ENCODE data around the gene SAMD4A. TPM values are rescaled to one million over a fixed set of nuclear protein-coding genes. Genes with fewer than 3 reads are reported as not detected.
A peak's percentile ranks its signal among the peaks of the same experiment; 100 is the strongest.

The SAMD4A gene
- total RNA-seq, 2 experiments from 2014 or later = 3.6 to 3.9 TPM

DNA sequence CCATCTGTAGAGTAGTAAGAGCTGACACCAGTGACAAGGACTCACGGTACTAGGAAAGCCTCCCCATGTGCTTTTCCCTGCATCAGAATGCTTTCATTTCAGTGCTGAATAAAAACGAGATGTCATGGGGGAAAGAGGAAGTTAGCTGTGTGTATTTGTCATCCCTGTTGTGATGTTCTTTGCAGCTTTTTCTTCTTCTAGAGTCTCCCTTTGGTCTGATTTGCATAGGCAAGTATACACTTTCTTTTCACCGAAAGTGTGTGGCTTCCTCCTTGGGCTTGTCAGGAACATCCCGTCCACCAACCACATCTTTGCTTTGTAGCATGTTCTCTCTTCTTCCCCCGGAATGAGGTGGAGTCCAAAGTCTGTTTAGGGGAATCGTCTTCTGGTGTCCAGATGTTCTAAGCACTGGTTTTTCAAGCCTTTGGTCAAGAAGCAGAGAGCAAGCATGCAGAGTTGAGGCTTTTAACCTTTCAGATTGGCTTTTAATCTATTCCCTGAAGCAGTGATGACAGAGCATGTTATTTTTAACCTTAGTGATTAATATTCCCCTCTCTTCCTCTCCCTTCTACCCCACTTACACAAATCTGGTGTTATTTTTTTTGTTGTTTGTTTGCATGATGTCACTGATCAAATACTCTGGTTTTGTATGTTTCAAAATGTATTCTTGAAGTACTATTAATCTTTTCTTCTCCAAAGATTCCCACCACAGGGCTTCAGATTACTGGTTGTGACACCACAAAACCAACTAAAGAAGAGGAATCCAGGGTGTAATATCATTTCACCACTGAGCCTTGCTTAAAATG is 163.4 kb downstream of the SAMD4A start:
- POLR2A ChIA-PET = interaction anchor here (1.1 to 1.4 kb wide), 3 partner anchors 30 to 163 kb away, joined by 3 to 5 read pairs (median 4); partner anchors contain the start of gene SAMD4A
- Mint-ChIP-seq H3K4me3 (peak overlapping the region; percentile 65), H3K4me1 (ENCODE audit: low read depth) (peaks cover 64% of the 10 kb centered on the region), H3K9me3 (ENCODE audit: insufficient read depth) (no peaks in the 10 kb centered on the region), H3K27ac (peak overlapping the region; percentile 88), H3K27me3 (ENCODE audit: low read depth) (no peaks in the 10 kb centered on the region), H3K36me3 (ENCODE audit: low read depth) (no peaks in the 10 kb centered on the region)
- peak; percentile 83 for ATAC-seq
- peak; percentile 55 for DNase-seq
- CTCF ChIA-PET = interaction anchor here (1.0 to 11.2 kb wide), 7 partner anchors 10 to 165 kb away, joined by 3 to 133 read pairs (median 3); partner anchors contain the start of gene SAMD4A

DNA sequence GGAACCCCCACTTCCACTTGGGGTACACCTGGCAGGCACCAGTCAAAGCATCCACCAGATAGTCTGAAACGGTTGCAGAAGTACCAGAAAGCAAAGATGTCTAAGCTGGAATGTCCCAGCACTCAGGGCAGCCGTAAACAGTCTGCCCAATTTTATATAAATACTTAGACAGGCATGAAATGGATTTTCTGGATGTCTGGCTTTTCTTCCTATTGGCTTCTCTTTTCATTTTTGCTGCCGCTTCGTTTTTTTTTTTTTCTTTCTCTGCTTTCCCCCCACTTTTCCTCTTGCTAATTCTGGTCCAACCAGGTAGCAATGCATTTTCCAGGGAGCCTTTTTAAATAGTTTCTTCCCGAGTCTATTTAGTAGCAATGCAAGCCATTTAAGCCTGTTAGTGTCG is 168.0 kb downstream of the SAMD4A start:
- no peaks in the 10 kb centered on the region for H3K36me3 Mint-ChIP-seq (ENCODE audit: low read depth)
- no peaks in the 10 kb centered on the region for H3K27me3 Mint-ChIP-seq (ENCODE audit: low read depth)
- POLR2A ChIA-PET = no interaction called here
- ATAC-seq = no peak
- no peak overlapping the region for H3K4me3 Mint-ChIP-seq
- H3K9me3 Mint-ChIP-seq (ENCODE audit: insufficient read depth) = no peaks in the 10 kb centered on the region
- H3K4me1 Mint-ChIP-seq (ENCODE audit: low read depth) = peaks cover 86% of the 10 kb centered on the region
- CTCF ChIA-PET = interaction anchor here (1.0 to 3.7 kb wide), 5 partner anchors 9 to 169 kb away, joined by 3 to 17 read pairs (median 5); no protein-coding TSS in a partner anchor
- peak overlapping the region; percentile 23 for H3K27ac Mint-ChIP-seq
- no peak for DNase-seq

DNA sequence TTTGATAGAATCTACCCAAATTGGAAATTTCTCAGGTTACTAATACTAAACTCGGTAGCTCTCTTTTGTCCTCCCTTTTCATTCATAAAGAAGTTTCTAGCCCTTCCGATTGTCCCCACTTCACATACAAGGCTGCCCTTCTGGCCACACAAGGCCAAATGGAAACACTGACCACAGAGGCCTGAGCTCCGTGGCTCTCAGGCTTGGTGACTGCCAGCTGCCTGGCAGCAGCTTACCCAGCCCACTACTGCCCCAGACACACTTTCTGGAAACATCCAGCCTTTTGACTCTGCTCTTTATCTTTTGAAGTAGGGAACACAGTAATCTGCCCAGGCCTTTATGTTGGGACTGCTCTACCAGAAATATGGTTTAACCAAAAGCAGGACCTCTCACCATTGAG is 168.5 kb downstream of the SAMD4A start:
- Mint-ChIP-seq H3K36me3 (ENCODE audit: low read depth) (peaks cover under 1% of the 10 kb centered on the region), H3K4me3 (no peak overlapping the region), H3K4me1 (ENCODE audit: low read depth) (peaks cover 82% of the 10 kb centered on the region), H3K27me3 (ENCODE audit: low read depth) (no peaks in the 10 kb centered on the region), H3K27ac (no peak overlapping the region), H3K9me3 (ENCODE audit: insufficient read depth) (no peaks in the 10 kb centered on the region)
- POLR2A ChIA-PET = no interaction called here
- ATAC-seq = no peak
- CTCF ChIA-PET = interaction anchor here (1.0 to 3.7 kb wide), 5 partner anchors 9 to 169 kb away, joined by 3 to 17 read pairs (median 5); no protein-coding TSS in a partner anchor
- no peak for DNase-seq

- ChIA-PET CTCF (interaction anchor here (0.7 to 2.3 kb wide), 4 partner anchors 36 to 227 kb away, joined by 3 to 9 read pairs (median 4); partner anchors contain the start of genes CGRRF1 and SAMD4A), POLR2A (no interaction called here)
- H3K27me3 Mint-ChIP-seq (ENCODE audit: low read depth) = no peaks in the 10 kb centered on the region
- peaks cover 9% of the 10 kb centered on the region for H3K36me3 Mint-ChIP-seq (ENCODE audit: low read depth)
- no peak for DNase-seq
- peaks cover 85% of the 10 kb centered on the region for H3K4me1 Mint-ChIP-seq (ENCODE audit: low read depth)
- H3K9me3 Mint-ChIP-seq (ENCODE audit: insufficient read depth) = no peaks in the 10 kb centered on the region
- H3K4me3 Mint-ChIP-seq = peak overlapping the region; percentile 29
- ATAC-seq = peak; percentile 78
- H3K27ac Mint-ChIP-seq = peak overlapping the region; percentile 74
Observed at GRCh38 chr14:54737132-54737711, 170.3 kb downstream of the SAMD4A start.

DNA sequence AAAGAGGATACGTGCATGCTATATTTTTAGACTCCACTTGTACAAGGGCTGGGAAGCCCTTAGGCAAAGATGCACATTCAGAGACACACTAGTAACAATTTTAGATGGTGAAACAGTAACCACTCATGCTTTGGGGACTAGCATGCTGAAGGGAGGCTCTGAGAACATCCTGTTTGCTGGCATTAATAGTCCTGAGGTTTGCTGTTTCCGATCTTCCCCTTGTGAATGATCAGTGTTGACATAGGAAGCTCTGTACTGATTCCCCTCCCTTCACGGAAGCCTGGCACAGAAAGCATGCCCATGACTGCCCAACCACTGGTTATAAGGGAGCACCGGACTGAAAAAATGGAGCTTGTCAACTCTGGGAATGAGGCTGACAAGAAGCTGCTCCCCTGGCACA is 171.1 kb downstream of the SAMD4A start:
- peaks cover 9% of the 10 kb centered on the region for H3K36me3 Mint-ChIP-seq (ENCODE audit: low read depth)
- ChIA-PET POLR2A (no interaction called here), CTCF (interaction anchor here (0.7 to 2.3 kb wide), 4 partner anchors 35 to 228 kb away, joined by 3 to 9 read pairs (median 4); partner anchors contain the start of genes CGRRF1 and SAMD4A)
- no peaks in the 10 kb centered on the region for H3K27me3 Mint-ChIP-seq (ENCODE audit: low read depth)
- ATAC-seq = no peak
- no peaks in the 10 kb centered on the region for H3K9me3 Mint-ChIP-seq (ENCODE audit: insufficient read depth)
- peak overlapping the region; percentile 74 for H3K27ac Mint-ChIP-seq
- H3K4me3 Mint-ChIP-seq = peak overlapping the region; percentile 29
- no peak for DNase-seq
- H3K4me1 Mint-ChIP-seq (ENCODE audit: low read depth) = peaks cover 88% of the 10 kb centered on the region

GRCh38 chr14:54739514-54739913 is 172.6 kb downstream of the SAMD4A start:
- H3K36me3 Mint-ChIP-seq (ENCODE audit: low read depth) = peaks cover 9% of the 10 kb centered on the region
- ATAC-seq = no peak

GRCh38 chr14:54742492-54743350 is 175.8 kb downstream of the SAMD4A start:
- Mint-ChIP-seq H3K9me3 (ENCODE audit: insufficient read depth) (no peaks in the 10 kb centered on the region), H3K27ac (peak overlapping the region; percentile 84), H3K4me3 (peak overlapping the region; percentile 38), H3K4me1 (ENCODE audit: low read depth) (peaks cover 72% of the 10 kb centered on the region), H3K27me3 (ENCODE audit: low read depth) (peaks cover 3% of the 10 kb centered on the region), H3K36me3 (ENCODE audit: low read depth) (peaks cover 9% of the 10 kb centered on the region)
- POLR2A ChIA-PET = interaction anchor here (0.7 to 1.5 kb wide), 4 partner anchors 11 to 30 kb away, joined by 3 to 4 read pairs (median 3); no protein-coding TSS in a partner anchor
- DNase-seq (no peak), ATAC-seq (peak; percentile 70)
- CTCF ChIA-PET = interaction anchor here (0.9 to 3.2 kb wide), 8 partner anchors 8 to 178 kb away, joined by 3 to 29 read pairs (median 5); no protein-coding TSS in a partner anchor

More at GRCh38 chr14:54739514-54739913, 172.6 kb downstream of the SAMD4A start:
- no peak for DNase-seq
- no peak overlapping the region for H3K4me3 Mint-ChIP-seq
- ChIA-PET CTCF (interaction anchor here (0.8 to 2.6 kb wide), 2 partner anchors 9 to 34 kb away, joined by 3 to 11 read pairs; no protein-coding TSS in a partner anchor), POLR2A (no interaction called here)
- H3K27me3 Mint-ChIP-seq (ENCODE audit: low read depth) = no peaks in the 10 kb centered on the region
- no peak overlapping the region for H3K27ac Mint-ChIP-seq
- peaks cover 89% of the 10 kb centered on the region for H3K4me1 Mint-ChIP-seq (ENCODE audit: low read depth)
- H3K9me3 Mint-ChIP-seq (ENCODE audit: insufficient read depth) = no peaks in the 10 kb centered on the region

DNA sequence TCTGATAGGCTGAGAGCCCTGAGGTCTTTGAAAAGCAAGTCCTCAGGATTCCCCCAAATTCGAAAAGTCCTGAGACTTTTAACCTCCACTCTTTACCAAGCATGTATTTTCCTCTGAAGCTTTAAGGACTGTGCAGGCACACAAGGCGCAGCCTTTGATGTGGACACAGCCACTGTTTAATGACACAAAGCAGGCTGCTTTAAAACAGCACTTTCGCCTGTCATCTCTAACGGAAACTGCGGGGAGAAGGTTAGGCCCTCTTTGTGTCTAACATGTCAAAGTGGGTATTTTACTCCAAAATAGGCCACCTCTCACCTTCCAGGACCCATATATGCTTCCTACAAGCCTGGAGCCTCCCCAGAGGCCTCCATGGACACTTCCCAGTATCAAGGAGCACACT is 176.5 kb downstream of the SAMD4A start:
- CTCF ChIA-PET = interaction anchor here (1.0 to 3.2 kb wide), 6 partner anchors 9 to 179 kb away, joined by 3 to 29 read pairs (median 5); no protein-coding TSS in a partner anchor
- Mint-ChIP-seq H3K4me1 (ENCODE audit: low read depth) (peaks cover 66% of the 10 kb centered on the region), H3K27ac (peak overlapping the region; percentile 84), H3K9me3 (ENCODE audit: insufficient read depth) (no peaks in the 10 kb centered on the region), H3K4me3 (peak overlapping the region; percentile 9), H3K27me3 (ENCODE audit: low read depth) (peaks cover 3% of the 10 kb centered on the region), H3K36me3 (ENCODE audit: low read depth) (peaks cover 9% of the 10 kb centered on the region)
- DNase-seq (no peak), ATAC-seq (no peak)
- POLR2A ChIA-PET = interaction anchor here (1.0 kb wide), 1 partner anchor 13 kb away, joined by 3 read pairs; no protein-coding TSS in a partner anchor

- DNase-seq (no peak), ATAC-seq (no peak)
- Mint-ChIP-seq H3K4me1 (ENCODE audit: low read depth) (peaks cover 47% of the 10 kb centered on the region), H3K27me3 (ENCODE audit: low read depth) (peaks cover 3% of the 10 kb centered on the region), H3K27ac (no peak overlapping the region), H3K9me3 (ENCODE audit: insufficient read depth) (no peaks in the 10 kb centered on the region), H3K4me3 (no peak overlapping the region), H3K36me3 (ENCODE audit: low read depth) (peaks cover 4% of the 10 kb centered on the region)
- ChIA-PET CTCF (interaction anchor here (1.0 to 2.2 kb wide), 3 partner anchors 11 to 28 kb away, joined by 3 to 12 read pairs (median 4); no protein-coding TSS in a partner anchor), POLR2A (interaction anchor here (0.9 kb wide), 1 partner anchor 41 kb away, joined by 4 read pairs; no protein-coding TSS in a partner anchor)
Observed at GRCh38 chr14:54746019-54746418, 179.1 kb downstream of the SAMD4A start.

DNA sequence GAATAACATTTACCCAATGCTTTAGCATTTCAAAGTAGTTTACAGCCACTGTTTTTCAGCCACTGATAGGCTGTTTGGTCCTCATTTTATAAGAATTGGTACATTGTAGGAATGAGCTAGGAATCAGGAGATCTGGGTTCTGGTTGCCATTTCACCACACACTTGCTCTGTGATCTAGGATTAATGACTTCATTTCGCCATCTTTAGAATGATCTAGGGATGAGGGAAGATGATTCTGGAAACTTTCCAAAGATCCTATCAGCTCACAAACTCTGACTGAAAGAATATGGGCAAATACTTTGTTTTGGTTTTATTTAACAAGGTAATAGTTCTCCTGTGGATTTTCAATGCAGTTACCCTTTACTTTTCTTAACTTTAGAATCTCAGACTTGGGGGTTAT is 180.7 kb downstream of the SAMD4A start:
- ChIA-PET POLR2A (no interaction called here), CTCF (interaction anchor here (1.2 kb wide), 2 partner anchors 13 to 184 kb away, joined by 3 to 4 read pairs; no protein-coding TSS in a partner anchor)
- DNase-seq (no peak), ATAC-seq (no peak)
- no peak overlapping the region for H3K27ac Mint-ChIP-seq
- H3K4me3 Mint-ChIP-seq = no peak overlapping the region
- no peaks in the 10 kb centered on the region for H3K9me3 Mint-ChIP-seq (ENCODE audit: insufficient read depth)
- peaks cover 31% of the 10 kb centered on the region for H3K4me1 Mint-ChIP-seq (ENCODE audit: low read depth)
- peaks cover 3% of the 10 kb centered on the region for H3K27me3 Mint-ChIP-seq (ENCODE audit: low read depth)
- H3K36me3 Mint-ChIP-seq (ENCODE audit: low read depth) = no peaks in the 10 kb centered on the region

- no peak overlapping the region for H3K4me3 Mint-ChIP-seq
- CTCF ChIA-PET = interaction anchor here (1.3 kb wide), 1 partner anchor 24 kb away, joined by 4 read pairs; no protein-coding TSS in a partner anchor
- H3K9me3 Mint-ChIP-seq (ENCODE audit: insufficient read depth) = no peaks in the 10 kb centered on the region
- H3K27ac Mint-ChIP-seq = no peak overlapping the region
- no peaks in the 10 kb centered on the region for H3K36me3 Mint-ChIP-seq (ENCODE audit: low read depth)
- ATAC-seq = no peak
- peaks cover 3% of the 10 kb centered on the region for H3K27me3 Mint-ChIP-seq (ENCODE audit: low read depth)
- H3K4me1 Mint-ChIP-seq (ENCODE audit: low read depth) = peaks cover 15% of the 10 kb centered on the region
- no peak for DNase-seq
- POLR2A ChIA-PET = no interaction called here
Observed at GRCh38 chr14:54749180-54749579, 182.3 kb downstream of the SAMD4A start.

All from activated CD8-positive, alpha-beta T cell treated with anti-CD3 and anti-CD28 coated beads, Interleukin-2, amount 10 ng/mL, durations not matched to agents 7 days and 5 days (primary cell).